SK-N-SH (cell line): ENCODE data around the gene PIGM. TPM values are rescaled to one million over a fixed set of nuclear protein-coding genes. Genes with fewer than 3 reads are reported as not detected.

Experiments
- CTCF ChIA-PET: fragments of 300-600, 350-600 bp; formaldehyde crosslinking; extraction: SDS; loops from one replicate; lab custom pipeline; 2021; lab: Yijun Ruan, JAX
- POLR2A ChIA-PET: fragments of 350-600 bp; sonication (Branson Sonifier 250); formaldehyde crosslinking; extraction: SDS; loops from one replicate; lab custom pipeline; 2020; ENCODE audit warnings: antibody characterized with exemption, inconsistent platforms; lab: Yijun Ruan, JAX
- DNase-seq: peaks from one replicate; pipeline ENCODE4 v3.0.0; 2012
- H2AFZ ChIP-seq: fragments of 200-600 bp; sonication (generic); 2 replicates; pipeline ENCODE4 v1.8.1; 2016; ENCODE audit warnings: antibody characterized with exemption, mild to moderate bottlenecking, low read depth
- H3F3A ChIP-seq: fragments of 200-600 bp; sonication (generic); replicated peaks from 2 replicates; pipeline ENCODE3; 2016; ENCODE audit warnings: antibody characterized with exemption, mild to moderate bottlenecking; ENCODE audit not compliant: insufficient read depth
- H3K27ac ChIP-seq, 2 experiments: fragments of 200-500 bp in 1 of 2; fragments of 200-600 bp in 1 of 2; sonication (Bioruptor generic) in 1 of 2; sonication (generic), shearing (Covaris generic) in 1 of 2; 2 replicates each; pipeline versions ENCODE4 v1.5.1 to v1.6.1; 2014 to 2016; ENCODE audit warnings: low read depth in 2 of 2, inconsistent platforms in 1 of 2, low read length in 1 of 2, mild to moderate bottlenecking in 1 of 2, mixed read lengths in 1 of 2
- H3K27me3 ChIP-seq: fragments of 200-600 bp; sonication (generic), shearing (Covaris generic); 2 replicates; pipeline ENCODE4 v1.6.1; 2016; ENCODE audit warnings: mixed run types; ENCODE audit not compliant: insufficient read depth
- H3K36me3 ChIP-seq, 2 experiments: fragments of 200-500 bp in 1 of 2; fragments of 200-600 bp in 1 of 2; sonication (Bioruptor generic) in 1 of 2; sonication (generic) in 1 of 2; replicated peaks in 1 of 2; 2 replicates each; pipeline versions ENCODE3 to v1.5.1; 2014 to 2016; ENCODE audit warnings: low read length in 1 of 2, mild to moderate bottlenecking in 1 of 2; ENCODE audit not compliant: insufficient read depth in 2 of 2, control insufficient read depth in 1 of 2
- H3K4me1 ChIP-seq, 2 experiments: fragments of 200-500 bp in 1 of 2; fragments of 200-600 bp in 1 of 2; sonication (Bioruptor generic) in 1 of 2; sonication (generic), shearing (Covaris generic) in 1 of 2; 2 replicates each; pipeline versions ENCODE4 v1.5.1 to v1.6.1; 2014 to 2016; ENCODE audit warnings: low read depth in 1 of 2, low read length in 1 of 2, mixed run types in 1 of 2; ENCODE audit not compliant: insufficient read depth in 2 of 2, control insufficient read depth in 1 of 2
- H3K4me2 ChIP-seq: fragments of 200-600 bp; sonication (generic), shearing (Covaris generic); 2 replicates; pipeline ENCODE4 v1.6.1; 2017; ENCODE audit warnings: mixed run types
- H3K4me3 ChIP-seq, 2 experiments: fragments of 200-500 bp in 1 of 2; fragments of 200-600 bp in 1 of 2; sonication (Bioruptor generic) in 1 of 2; sonication (generic), shearing (Covaris generic) in 1 of 2; 2 replicates each; pipeline versions ENCODE4 v1.5.1 to v1.8.1; 2014 to 2016; ENCODE audit warnings: low read depth in 2 of 2, inconsistent platforms in 1 of 2, low read length in 1 of 2, mild to moderate bottlenecking in 1 of 2, mixed read lengths in 1 of 2, moderate library complexity in 1 of 2
- H3K79me2 ChIP-seq: fragments of 200-600 bp; sonication (generic); 2 replicates; pipeline ENCODE4 v1.8.1; 2017; ENCODE audit warnings: mild to moderate bottlenecking; ENCODE audit not compliant: insufficient read depth
- H3K9ac ChIP-seq: fragments of 200-600 bp; sonication (generic); 2 replicates; pipeline ENCODE4 v1.6.1; 2017; ENCODE audit warnings: mixed run types
- H3K9me2 ChIP-seq: fragments of 200-600 bp; sonication (generic); 2 replicates; pipeline ENCODE4 v1.6.1; 2017; ENCODE audit warnings: mixed run types
- H3K9me3 ChIP-seq: fragments of 200-600 bp; sonication (generic); 2 replicates; pipeline ENCODE4 v1.6.1; 2017; ENCODE audit warnings: mixed run types, mild to moderate bottlenecking, moderate library complexity
- H4K20me1 ChIP-seq: fragments of 200-600 bp; sonication (generic); 2 replicates; pipeline ENCODE4 v1.6.1; 2017; ENCODE audit warnings: mild to moderate bottlenecking, mixed run types; ENCODE audit not compliant: insufficient read depth
- CHD2 ChIP-seq: fragments of 150-350 bp; IDR thresholded peaks from 2 replicates; pipeline ENCODE4 v1.6.1; 2018; ENCODE audit warnings: low read length; ENCODE audit not compliant: partially characterized antibody
- ELF1 ChIP-seq: IDR thresholded peaks from 2 replicates; pipeline ENCODE4 v1.4.0; 2012
- FOXJ3 ChIP-seq: sonication (generic); formaldehyde crosslinking; IDR thresholded peaks from 2 replicates; pipeline ENCODE4 v1.5.1; 2020; ENCODE audit warnings: mild to moderate bottlenecking, missing genetic modification reagents
- FOXM1 ChIP-seq: IDR thresholded peaks from 2 replicates; pipeline ENCODE4 v1.4.0; 2012; ENCODE audit warnings: low read depth, mild to moderate bottlenecking
- GABPA ChIP-seq: IDR thresholded peaks from 2 replicates; pipeline ENCODE4 v1.4.0; 2012; ENCODE audit warnings: low read depth, mild to moderate bottlenecking
- GATA2 ChIP-seq: sonication (generic); formaldehyde crosslinking; IDR thresholded peaks from 2 replicates; pipeline ENCODE4 v1.5.0; 2020; ENCODE audit warnings: mild to moderate bottlenecking, missing genetic modification reagents
- MEF2A ChIP-seq: IDR thresholded peaks from 2 replicates; pipeline ENCODE4 v1.4.0; 2012; ENCODE audit warnings: low read depth, borderline replicate concordance
- MXI1 ChIP-seq: IDR thresholded peaks from 2 replicates; pipeline ENCODE4 v1.6.1; 2012; ENCODE audit warnings: mild to moderate bottlenecking, low read depth, low read length, improper control_type of control experiment
- NFIC ChIP-seq: IDR thresholded peaks from 2 replicates; pipeline ENCODE4 v1.4.0; 2012; ENCODE audit warnings: borderline replicate concordance
- NRF1 ChIP-seq: IDR thresholded peaks from 2 replicates; pipeline ENCODE4 v1.6.1; 2012; ENCODE audit warnings: low read depth, mild to moderate bottlenecking, low read length
- RAD21 ChIP-seq: IDR thresholded peaks from 2 replicates; pipeline ENCODE4 v1.6.1; 2012; ENCODE audit warnings: mild to moderate bottlenecking, low read length
- SMC3 ChIP-seq: IDR thresholded peaks from 2 replicates; pipeline ENCODE4 v1.6.1; 2012; ENCODE audit warnings: low read depth, low read length, improper control_type of control experiment
- TCF12 ChIP-seq: IDR thresholded peaks from 2 replicates; pipeline ENCODE4 v1.4.0; 2012
- TEAD4 ChIP-seq: IDR thresholded peaks from 2 replicates; pipeline ENCODE4 v1.4.0; 2012; ENCODE audit warnings: mild to moderate bottlenecking, borderline replicate concordance; ENCODE audit not compliant: insufficient read depth
- WGBS: methylation state at CpG from one replicate; pipeline ENCODE4 v1.1.6; 2017; ENCODE audit warnings: low lambda C conversion rate; 5-methylcytosine and 5-hydroxymethylcytosine counted together
- polyA plus RNA-seq, 3 experiments: library from polyadenylated mRNA; depleted of rRNA; stranded (reverse); fragments of >200 nt; gene quantifications; 2 replicates each; pipeline ENCODE4 v1.2.3, GENCODE V29; 2012
- TF ChIP-seq, protein P1 (sequence below): IDR thresholded peaks from 2 replicates; pipeline ENCODE4 v1.4.0; 2012; ENCODE audit warnings: low read depth, borderline replicate concordance
- TF ChIP-seq, protein P2 (sequence below): IDR thresholded peaks from 2 replicates; pipeline ENCODE4 v1.4.0; 2012; ENCODE audit warnings: low read depth
- TF ChIP-seq, protein P3 (sequence below): fragments of 150-350 bp; IDR thresholded peaks from 2 replicates; pipeline ENCODE4 v1.6.1; 2016; ENCODE audit warnings: mild to moderate bottlenecking, low read depth, low read length
- TF ChIP-seq, protein P4 (sequence below): IDR thresholded peaks from 2 replicates; pipeline ENCODE4 v1.6.1; 2012; ENCODE audit warnings: mild to moderate bottlenecking, low read depth, low read length, moderate library complexity

PIGM gene
- polyA plus RNA-seq, 1 of the 3 experiments (the other 2 are of a cell fraction) = 4.0 TPM

DNA sequence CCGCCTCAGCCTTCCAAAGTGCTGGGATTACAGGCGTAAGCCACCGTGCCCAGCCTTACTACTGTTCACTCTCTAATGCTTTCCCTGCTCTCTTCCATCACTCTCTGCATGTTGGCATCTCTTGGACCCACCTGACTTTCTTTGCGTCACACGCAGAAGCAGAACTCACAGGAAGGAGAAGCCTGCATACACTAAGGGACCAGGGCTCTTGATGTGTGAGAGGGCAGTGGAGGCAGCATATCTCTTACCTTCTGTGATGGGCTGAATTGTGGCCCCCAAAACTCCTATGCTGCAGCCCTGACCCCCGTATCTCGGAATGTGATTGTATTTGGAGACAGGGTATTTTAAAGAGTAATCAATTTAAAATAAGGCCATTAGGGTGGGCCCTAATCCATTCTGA lies 51.0 kb downstream of the PIGM start (continued):
- TF ChIP-seq, protein P1, sequence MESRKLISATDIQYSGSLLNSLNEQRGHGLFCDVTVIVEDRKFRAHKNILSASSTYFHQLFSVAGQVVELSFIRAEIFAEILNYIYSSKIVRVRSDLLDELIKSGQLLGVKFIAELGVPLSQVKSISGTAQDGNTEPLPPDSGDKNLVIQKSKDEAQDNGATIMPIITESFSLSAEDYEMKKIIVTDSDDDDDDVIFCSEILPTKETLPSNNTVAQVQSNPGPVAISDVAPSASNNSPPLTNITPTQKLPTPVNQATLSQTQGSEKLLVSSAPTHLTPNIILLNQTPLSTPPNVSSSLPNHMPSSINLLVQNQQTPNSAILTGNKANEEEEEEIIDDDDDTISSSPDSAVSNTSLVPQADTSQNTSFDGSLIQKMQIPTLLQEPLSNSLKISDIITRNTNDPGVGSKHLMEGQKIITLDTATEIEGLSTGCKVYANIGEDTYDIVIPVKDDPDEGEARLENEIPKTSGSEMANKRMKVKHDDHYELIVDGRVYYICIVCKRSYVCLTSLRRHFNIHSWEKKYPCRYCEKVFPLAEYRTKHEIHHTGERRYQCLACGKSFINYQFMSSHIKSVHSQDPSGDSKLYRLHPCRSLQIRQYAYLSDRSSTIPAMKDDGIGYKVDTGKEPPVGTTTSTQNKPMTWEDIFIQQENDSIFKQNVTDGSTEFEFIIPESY = no peak
- TF ChIP-seq MEF2A (no peak), TCF12 (no peak)

DNA sequence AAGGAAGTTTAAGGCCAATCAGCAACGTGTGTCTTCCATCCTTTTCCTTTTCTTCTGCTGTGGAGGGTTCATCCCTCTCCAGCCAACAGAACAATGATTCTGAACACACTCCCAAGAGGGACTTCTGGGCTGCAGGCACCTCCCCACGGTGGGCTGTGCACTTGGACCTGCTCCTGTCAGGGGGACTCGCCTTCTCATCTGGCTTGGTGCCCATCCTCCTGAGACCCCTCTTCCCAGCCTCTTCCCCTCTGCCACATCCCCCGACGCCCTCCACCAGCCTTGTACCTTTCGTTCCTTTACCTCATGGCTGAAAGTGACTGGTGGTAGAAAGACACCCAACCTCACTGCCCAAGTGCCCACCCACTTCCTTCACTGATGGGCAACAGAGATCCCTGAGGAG lies 51.7 kb downstream of the PIGM start:
- Histone ChIP-seq H2AFZ (no peak overlapping the region), H3K9me2 (no peaks in the 10 kb centered on the region), H3K79me2 (no peaks in the 10 kb centered on the region), H3F3A (no peaks in the 10 kb centered on the region), H3K9ac (no peak overlapping the region), H3K4me3 (no peak overlapping the region), H3K4me2 (no peak overlapping the region), H3K9me3 (no peaks in the 10 kb centered on the region), H3K4me1 (no peaks in the 10 kb centered on the region), H4K20me1 (no peaks in the 10 kb centered on the region), H3K27ac (no peak overlapping the region), H3K27me3 (peaks cover 51% of the 10 kb centered on the region; the same call in 1 of the 2 replicates), H3K36me3 (no peaks in the 10 kb centered on the region)
- ChIA-PET CTCF (no interaction called here), POLR2A (no interaction called here)
- WGBS = 4% methylated on average over 6 of the region's 6 CpGs
- no peak for DNase-seq
- TF ChIP-seq, protein P2, sequence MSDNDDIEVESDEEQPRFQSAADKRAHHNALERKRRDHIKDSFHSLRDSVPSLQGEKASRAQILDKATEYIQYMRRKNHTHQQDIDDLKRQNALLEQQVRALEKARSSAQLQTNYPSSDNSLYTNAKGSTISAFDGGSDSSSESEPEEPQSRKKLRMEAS = no peak
- TF ChIP-seq NFIC = no peak
- TF ChIP-seq, protein P3, sequence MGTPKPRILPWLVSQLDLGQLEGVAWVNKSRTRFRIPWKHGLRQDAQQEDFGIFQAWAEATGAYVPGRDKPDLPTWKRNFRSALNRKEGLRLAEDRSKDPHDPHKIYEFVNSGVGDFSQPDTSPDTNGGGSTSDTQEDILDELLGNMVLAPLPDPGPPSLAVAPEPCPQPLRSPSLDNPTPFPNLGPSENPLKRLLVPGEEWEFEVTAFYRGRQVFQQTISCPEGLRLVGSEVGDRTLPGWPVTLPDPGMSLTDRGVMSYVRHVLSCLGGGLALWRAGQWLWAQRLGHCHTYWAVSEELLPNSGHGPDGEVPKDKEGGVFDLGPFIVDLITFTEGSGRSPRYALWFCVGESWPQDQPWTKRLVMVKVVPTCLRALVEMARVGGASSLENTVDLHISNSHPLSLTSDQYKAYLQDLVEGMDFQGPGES = no peak
- TF ChIP-seq, protein P1 = no peak
- TF ChIP-seq, protein P4, sequence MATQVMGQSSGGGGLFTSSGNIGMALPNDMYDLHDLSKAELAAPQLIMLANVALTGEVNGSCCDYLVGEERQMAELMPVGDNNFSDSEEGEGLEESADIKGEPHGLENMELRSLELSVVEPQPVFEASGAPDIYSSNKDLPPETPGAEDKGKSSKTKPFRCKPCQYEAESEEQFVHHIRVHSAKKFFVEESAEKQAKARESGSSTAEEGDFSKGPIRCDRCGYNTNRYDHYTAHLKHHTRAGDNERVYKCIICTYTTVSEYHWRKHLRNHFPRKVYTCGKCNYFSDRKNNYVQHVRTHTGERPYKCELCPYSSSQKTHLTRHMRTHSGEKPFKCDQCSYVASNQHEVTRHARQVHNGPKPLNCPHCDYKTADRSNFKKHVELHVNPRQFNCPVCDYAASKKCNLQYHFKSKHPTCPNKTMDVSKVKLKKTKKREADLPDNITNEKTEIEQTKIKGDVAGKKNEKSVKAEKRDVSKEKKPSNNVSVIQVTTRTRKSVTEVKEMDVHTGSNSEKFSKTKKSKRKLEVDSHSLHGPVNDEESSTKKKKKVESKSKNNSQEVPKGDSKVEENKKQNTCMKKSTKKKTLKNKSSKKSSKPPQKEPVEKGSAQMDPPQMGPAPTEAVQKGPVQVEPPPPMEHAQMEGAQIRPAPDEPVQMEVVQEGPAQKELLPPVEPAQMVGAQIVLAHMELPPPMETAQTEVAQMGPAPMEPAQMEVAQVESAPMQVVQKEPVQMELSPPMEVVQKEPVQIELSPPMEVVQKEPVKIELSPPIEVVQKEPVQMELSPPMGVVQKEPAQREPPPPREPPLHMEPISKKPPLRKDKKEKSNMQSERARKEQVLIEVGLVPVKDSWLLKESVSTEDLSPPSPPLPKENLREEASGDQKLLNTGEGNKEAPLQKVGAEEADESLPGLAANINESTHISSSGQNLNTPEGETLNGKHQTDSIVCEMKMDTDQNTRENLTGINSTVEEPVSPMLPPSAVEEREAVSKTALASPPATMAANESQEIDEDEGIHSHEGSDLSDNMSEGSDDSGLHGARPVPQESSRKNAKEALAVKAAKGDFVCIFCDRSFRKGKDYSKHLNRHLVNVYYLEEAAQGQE = no peak
- TF ChIP-seq MEF2A = no peak
- no peak for TF ChIP-seq TCF12
- no peak for TF ChIP-seq FOXJ3 (CRISPR knock-in tag)
- TF ChIP-seq TEAD4 = no peak
- TF ChIP-seq NRF1 = no peak
- TF ChIP-seq ELF1 = no peak
- no peak for TF ChIP-seq GABPA
- TF ChIP-seq RAD21 = no peak
- no peak for TF ChIP-seq CHD2
- TF ChIP-seq SMC3 = no peak
- TF ChIP-seq GATA2 (CRISPR knock-in tag) = no peak
- no peak for TF ChIP-seq MXI1
- no peak for TF ChIP-seq FOXM1
